Measurements from ENCODE around the gene RBM15B. TPM values are rescaled to one million over a fixed set of nuclear protein-coding genes. Genes with fewer than 3 reads are reported as not detected.
"Not testable (repeated sequence)": the region's sequence is repeated elsewhere in the genome, so short reads cannot be mapped to it uniquely, and the experiment has no call there.

RBM15B gene
- total RNA-seq, 2 experiments from 2014 or later, result 34.2 to 37.4 TPM

GRCh38 chr3:51386852-51387229 is 4.2 kb upstream of the RBM15B start:
- Histone ChIP-seq H3K9me2 (ENCODE audit: insufficient read depth, low read length) (no peaks in the 10 kb centered on the region), H3K4me2 (ENCODE audit: low read length) (peak overlapping the region; percentile 92), H3K9me3 (ENCODE audit: low read length) (no peaks in the 10 kb centered on the region), H3K4me3 (ENCODE audit: low read depth, low read length, poor library complexity, severe bottlenecking) (peak overlapping the region; percentile 90), H3K36me3 (ENCODE audit: insufficient read depth, low read length) (peaks cover 48% of the 10 kb centered on the region), H2AFZ (ENCODE audit: low read length) (no peak overlapping the region), H4K20me1 (ENCODE audit: insufficient read depth, low read length) (peaks cover 22% of the 10 kb centered on the region; the same call in 1 of the 2 replicates), H3K79me2 (ENCODE audit: insufficient read depth, low read depth, low read length) (peaks cover 44% of the 10 kb centered on the region), H3K27ac (ENCODE audit: low read depth, low read length, poor library complexity, severe bottlenecking) (no peak overlapping the region), H3K4me1 (ENCODE audit: insufficient read depth, low read length, poor library complexity, severe bottlenecking) (peaks cover 55% of the 10 kb centered on the region)
- TF ChIP-seq EZH2phosphoT487 (IDR thresholded peaks at IDR 0.05; ENCODE audit: borderline replicate concordance, low read depth, low read length) (no peak), CTCF (conservative IDR thresholded peaks at IDR 0.05; ENCODE audit: low read length) (no peak)
- DNase-seq (ENCODE audit: low spot score), result no peak
- intact Hi-C loops (cut with micrococcal nuclease; ENCODE audit: unreplicated experiment), result no loop called here
- BruUV-seq (replicated peaks), result no TSS peak
- ChIA-PET POLR2A (no interaction called here), CTCF (ENCODE audit: unreplicated experiment) (no interaction called here)

- H2AFZ ChIP-seq (ENCODE audit: low read length); intact Hi-C loops (cut with micrococcal nuclease; ENCODE audit: unreplicated experiment); BruUV-seq (replicated peaks); DNase-seq (ENCODE audit: low spot score); H3K9me3 ChIP-seq (ENCODE audit: low read length); CTCF ChIA-PET (ENCODE audit: unreplicated experiment); H3K9me2 ChIP-seq (ENCODE audit: insufficient read depth, low read length): not testable (repeated sequence)
- H3K4me2 ChIP-seq (ENCODE audit: low read length), result peak overlapping the region; percentile 92
- peaks cover 25% of the 10 kb centered on the region for H4K20me1 ChIP-seq (ENCODE audit: insufficient read depth, low read length)
- peaks cover 58% of the 10 kb centered on the region for H3K4me1 ChIP-seq (ENCODE audit: insufficient read depth, low read length, poor library complexity, severe bottlenecking)
- POLR2A ChIA-PET, result interaction anchor here (0.9 kb wide), 1 partner anchor 10 kb away, joined by 3 read pairs; no protein-coding TSS in a partner anchor
- peaks cover 49% of the 10 kb centered on the region for H3K79me2 ChIP-seq (ENCODE audit: insufficient read depth, low read depth, low read length)
- H3K36me3 ChIP-seq (ENCODE audit: insufficient read depth, low read length), result peaks cover 52% of the 10 kb centered on the region
- peak overlapping the region; percentile 7 for H3K27ac ChIP-seq (ENCODE audit: low read depth, low read length, poor library complexity, severe bottlenecking)
- peak overlapping the region; percentile 90 for H3K4me3 ChIP-seq (ENCODE audit: low read depth, low read length, poor library complexity, severe bottlenecking)
These were observed 3.8 kb upstream of the RBM15B start for GRCh38 chr3:51387281-51387680.

GRCh38 chr3:51388286-51389029 is 2.6 kb upstream of the RBM15B start:
- Histone ChIP-seq H3K9me2 (ENCODE audit: insufficient read depth, low read length) (no peaks in the 10 kb centered on the region), H3K4me3 (ENCODE audit: low read depth, low read length, poor library complexity, severe bottlenecking) (peak overlapping the region; percentile 90), H2AFZ (ENCODE audit: low read length) (no peak overlapping the region), H3K79me2 (ENCODE audit: insufficient read depth, low read depth, low read length) (peaks cover 58% of the 10 kb centered on the region), H3K36me3 (ENCODE audit: insufficient read depth, low read length) (peaks cover 64% of the 10 kb centered on the region), H3K27ac (ENCODE audit: low read depth, low read length, poor library complexity, severe bottlenecking) (peak overlapping the region; percentile 19), H4K20me1 (ENCODE audit: insufficient read depth, low read length) (peaks cover 35% of the 10 kb centered on the region), H3K4me2 (ENCODE audit: low read length) (peak overlapping the region; percentile 92), H3K4me1 (ENCODE audit: insufficient read depth, low read length, poor library complexity, severe bottlenecking) (peaks cover 64% of the 10 kb centered on the region), H3K9me3 (ENCODE audit: low read length) (no peaks in the 10 kb centered on the region)
- ChIA-PET POLR2A (interaction anchor here (0.7 to 1.6 kb wide), 3 partner anchors 9 to 1096 kb away, joined by 3 to 6 read pairs (median 3); partner anchors contain the start of gene MAPKAPK3), CTCF (ENCODE audit: unreplicated experiment) (interaction anchor here (0.6 to 1.3 kb wide), 2 partner anchors 12 to 113 kb away, joined by 3 to 9 read pairs; no protein-coding TSS in a partner anchor)
- DNase-seq (ENCODE audit: low spot score), result peak; percentile 40
- no peak for TF ChIP-seq EZH2phosphoT487 (IDR thresholded peaks at IDR 0.05; ENCODE audit: borderline replicate concordance, low read depth, low read length)
- no peak; the same call in 1 of the 2 replicates for TF ChIP-seq CTCF (conservative IDR thresholded peaks at IDR 0.05; ENCODE audit: low read length)
- no TSS peak for BruUV-seq (replicated peaks)
- intact Hi-C loops (cut with micrococcal nuclease; ENCODE audit: unreplicated experiment), result no loop called here
